Neural progenitor cell (in vitro differentiated cells): ENCODE measurements around the gene ITGB8. TPM values are rescaled to one million over a fixed set of nuclear protein-coding genes. Genes with fewer than 3 reads are reported as not detected.

Experiments
- DNase-seq: peaks from one replicate; pipeline ENCODE4 v3.0.0-alpha.2; 2016; ENCODE audit warnings: low spot score
- H2AFZ ChIP-seq: fragments of 200-600 bp; sonication (generic); replicated peaks from 2 replicates; pipeline ENCODE4 v1.6.1; 2016; ENCODE audit warnings: antibody characterized with exemption
- H3F3A ChIP-seq: fragments of 200-600 bp; sonication (generic); 2 replicates; pipeline ENCODE4 v1.6.1; 2016; ENCODE audit warnings: antibody characterized with exemption, low read depth
- H3K27ac ChIP-seq: fragments of 200-600 bp; sonication (generic); 2 replicates; pipeline ENCODE4 v1.5.1; 2016; ENCODE audit warnings: mild to moderate bottlenecking
- H3K27me3 ChIP-seq: fragments of 200-600 bp; sonication (generic); 2 replicates; pipeline ENCODE4 v1.6.1; 2016; ENCODE audit warnings: mild to moderate bottlenecking, moderate library complexity
- H3K36me3 ChIP-seq: fragments of 200-600 bp; sonication (generic); 2 replicates; pipeline ENCODE4 v1.5.1; 2016
- H3K4me1 ChIP-seq: fragments of 200-600 bp; sonication (generic); 2 replicates; pipeline ENCODE4 v1.6.1; 2016; ENCODE audit warnings: mixed run types
- H3K4me2 ChIP-seq: fragments of 200-600 bp; sonication (generic); 2 replicates; pipeline ENCODE4 v1.6.1; 2016
- H3K4me3 ChIP-seq: fragments of 200-600 bp; sonication (generic); 2 replicates; pipeline ENCODE4 v1.5.1; 2016
- H3K79me2 ChIP-seq: fragments of 200-600 bp; sonication (generic); 2 replicates; pipeline ENCODE4 v1.6.1; 2016; ENCODE audit warnings: low read depth
- H3K9ac ChIP-seq: fragments of 200-600 bp; sonication (generic); 2 replicates; pipeline ENCODE4 v1.6.1; 2016
- H3K9me3 ChIP-seq: fragments of 200-600 bp; sonication (generic); 2 replicates; pipeline ENCODE4 v1.5.1; 2016; ENCODE audit warnings: low read depth
- H4K20me1 ChIP-seq: fragments of 200-600 bp; sonication (generic); 2 replicates; pipeline ENCODE4 v1.6.1; 2016; ENCODE audit warnings: low read depth
- H3K27ac Mint-ChIP-seq: 3 replicates; pipeline ENCODE4 v1.8.0; 2021; ENCODE audit warnings: mixed read lengths
- H3K27me3 Mint-ChIP-seq: 2 replicates; pipeline ENCODE4 v1.8.0; 2022; ENCODE audit warnings: low read depth, mild to moderate bottlenecking, inconsistent platforms, moderate library complexity, mixed read lengths; ENCODE audit not compliant: insufficient read depth
- H3K36me3 Mint-ChIP-seq: 3 replicates; pipeline ENCODE4 v1.8.0; 2021; ENCODE audit warnings: mixed read lengths
- H3K4me1 Mint-ChIP-seq: 3 replicates; pipeline ENCODE4 v1.8.0; 2021; ENCODE audit warnings: mixed read lengths
- H3K4me3 Mint-ChIP-seq: 3 replicates; pipeline ENCODE4 v1.8.0; 2021; ENCODE audit warnings: mild to moderate bottlenecking, moderate library complexity, mixed read lengths
- H3K9me3 Mint-ChIP-seq: 3 replicates; pipeline ENCODE4 v1.8.0; 2020; ENCODE audit warnings: mixed read lengths
- EZH2 ChIP-seq: fragments of 200-600 bp; sonication (generic); IDR thresholded peaks from 2 replicates; pipeline ENCODE4 v1.6.1; 2017; ENCODE audit warnings: antibody characterized with exemption, mild to moderate bottlenecking, moderate library complexity
- EZH2phosphoT487 ChIP-seq: fragments of 200-600 bp; sonication (generic); IDR thresholded peaks from 2 replicates; pipeline ENCODE4 v1.6.1; 2017; ENCODE audit warnings: antibody characterized with exemption
- total RNA-seq: library from RNA; depleted of rRNA; stranded (reverse); fragments of >200 nt; gene quantifications from 2 replicates; pipeline ENCODE4 v1.2.3, GENCODE V29; 2015; ENCODE audit warnings: low replicate concordance
- TF ChIP-seq, protein P1 (sequence below): fragments of 200-600 bp; sonication (generic); IDR thresholded peaks from 2 replicates; pipeline ENCODE4 v1.5.1; 2017; ENCODE audit warnings: antibody characterized with exemption, mild to moderate bottlenecking

ITGB8 gene
- total RNA-seq, 1 donor from 2014 or later, result 5.3 TPM

DNA sequence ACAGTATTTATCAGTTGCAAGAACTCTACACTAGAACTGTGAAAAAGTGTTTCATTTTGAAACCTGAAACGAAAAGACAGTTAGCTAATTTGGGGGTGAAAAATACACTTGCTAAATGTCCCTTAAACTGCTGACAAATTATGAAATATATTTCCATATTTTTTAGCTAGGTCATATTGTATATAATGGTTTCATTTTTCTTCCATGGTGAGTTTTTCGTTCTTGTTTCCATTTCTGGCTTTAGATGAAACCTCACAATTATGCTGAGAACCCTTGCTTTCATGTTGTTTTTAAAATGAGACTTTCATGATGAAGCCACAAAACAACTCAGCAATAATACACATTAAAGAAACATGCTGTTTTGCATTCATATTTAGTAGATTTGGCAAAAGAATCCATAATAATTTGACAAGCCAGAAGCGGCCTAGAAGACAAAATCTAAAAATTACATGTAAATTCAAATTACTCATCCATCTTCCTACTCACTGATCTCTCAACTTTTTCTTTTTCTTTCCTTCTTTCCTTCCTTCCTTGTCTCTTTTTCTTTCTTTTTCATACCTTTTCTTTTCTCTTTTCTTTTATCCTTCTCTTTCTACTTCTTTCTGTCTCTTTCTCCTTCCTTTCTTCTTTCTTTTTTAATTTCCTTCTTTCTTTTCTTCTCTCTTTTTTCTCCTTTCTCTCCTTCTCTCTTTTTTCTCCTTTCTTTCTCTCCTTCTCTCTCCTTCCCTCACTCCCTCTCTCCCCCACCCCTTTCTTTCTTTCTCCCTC lies 46.5 kb upstream of the ITGB8 start:
- Histone ChIP-seq H4K20me1 (no peaks in the 10 kb centered on the region), H3F3A (peaks cover 10% of the 10 kb centered on the region), H3K27ac (no peak overlapping the region), H3K79me2 (no peaks in the 10 kb centered on the region), H3K4me2 (no peak overlapping the region), H3K4me1 (no peaks in the 10 kb centered on the region), H3K9me3 (no peaks in the 10 kb centered on the region), H3K27me3 (no peaks in the 10 kb centered on the region), H3K9ac (no peak overlapping the region), H3K36me3 (no peaks in the 10 kb centered on the region), H2AFZ (no peak overlapping the region), H3K4me3 (no peak overlapping the region)
- Mint-ChIP-seq H3K9me3 (no peaks in the 10 kb centered on the region), H3K36me3 (no peaks in the 10 kb centered on the region), H3K27me3 (no peaks in the 10 kb centered on the region), H3K4me3 (no peak overlapping the region), H3K27ac (no peak overlapping the region), H3K4me1 (peaks cover 3% of the 10 kb centered on the region)
- TF ChIP-seq EZH2phosphoT487 (no peak), EZH2 (no peak)
- TF ChIP-seq, protein P1, sequence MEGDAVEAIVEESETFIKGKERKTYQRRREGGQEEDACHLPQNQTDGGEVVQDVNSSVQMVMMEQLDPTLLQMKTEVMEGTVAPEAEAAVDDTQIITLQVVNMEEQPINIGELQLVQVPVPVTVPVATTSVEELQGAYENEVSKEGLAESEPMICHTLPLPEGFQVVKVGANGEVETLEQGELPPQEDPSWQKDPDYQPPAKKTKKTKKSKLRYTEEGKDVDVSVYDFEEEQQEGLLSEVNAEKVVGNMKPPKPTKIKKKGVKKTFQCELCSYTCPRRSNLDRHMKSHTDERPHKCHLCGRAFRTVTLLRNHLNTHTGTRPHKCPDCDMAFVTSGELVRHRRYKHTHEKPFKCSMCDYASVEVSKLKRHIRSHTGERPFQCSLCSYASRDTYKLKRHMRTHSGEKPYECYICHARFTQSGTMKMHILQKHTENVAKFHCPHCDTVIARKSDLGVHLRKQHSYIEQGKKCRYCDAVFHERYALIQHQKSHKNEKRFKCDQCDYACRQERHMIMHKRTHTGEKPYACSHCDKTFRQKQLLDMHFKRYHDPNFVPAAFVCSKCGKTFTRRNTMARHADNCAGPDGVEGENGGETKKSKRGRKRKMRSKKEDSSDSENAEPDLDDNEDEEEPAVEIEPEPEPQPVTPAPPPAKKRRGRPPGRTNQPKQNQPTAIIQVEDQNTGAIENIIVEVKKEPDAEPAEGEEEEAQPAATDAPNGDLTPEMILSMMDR, result no peak
- no peak for DNase-seq

DNA sequence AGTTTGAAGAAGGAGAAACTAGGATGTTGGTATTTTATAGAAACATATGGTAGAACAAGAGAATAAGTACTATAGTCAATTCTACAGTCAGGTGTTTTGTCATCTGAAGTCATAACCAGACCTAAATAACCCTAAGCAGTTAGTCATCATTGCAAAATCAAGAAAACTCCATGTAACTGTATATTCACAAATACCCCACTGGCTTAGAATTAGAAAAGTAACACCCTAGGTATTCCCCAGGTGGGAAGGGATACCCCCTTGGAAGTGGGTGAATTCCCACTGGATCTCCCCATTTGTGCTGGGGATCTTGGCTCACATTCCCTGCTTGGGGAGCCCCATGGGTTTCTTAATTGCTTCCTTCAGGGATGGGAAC lies 45.9 kb upstream of the ITGB8 start:
- H3K27ac ChIP-seq, result no peak overlapping the region
- H3K27ac Mint-ChIP-seq, result no peak overlapping the region
- DNase-seq, result no peak
- no peaks in the 10 kb centered on the region for H3K36me3 Mint-ChIP-seq
- H3K4me1 ChIP-seq, result no peaks in the 10 kb centered on the region
- no peak overlapping the region for H3K4me3 ChIP-seq
- H2AFZ ChIP-seq, result no peak overlapping the region
- no peaks in the 10 kb centered on the region for H3K27me3 ChIP-seq
- no peaks in the 10 kb centered on the region for H3K27me3 Mint-ChIP-seq
- H3F3A ChIP-seq, result peaks cover 10% of the 10 kb centered on the region
- no peak overlapping the region for H3K4me3 Mint-ChIP-seq
- H3K4me1 Mint-ChIP-seq, result peaks cover 3% of the 10 kb centered on the region
- no peaks in the 10 kb centered on the region for H4K20me1 ChIP-seq
- H3K4me2 ChIP-seq, result no peak overlapping the region
- H3K36me3 ChIP-seq, result no peaks in the 10 kb centered on the region
- H3K79me2 ChIP-seq, result no peaks in the 10 kb centered on the region
- TF ChIP-seq EZH2 (no peak), EZH2phosphoT487 (no peak)
- TF ChIP-seq, protein P1, result no peak
- H3K9ac ChIP-seq, result no peak overlapping the region
- H3K9me3 ChIP-seq, result no peaks in the 10 kb centered on the region
- H3K9me3 Mint-ChIP-seq, result no peaks in the 10 kb centered on the region

DNA sequence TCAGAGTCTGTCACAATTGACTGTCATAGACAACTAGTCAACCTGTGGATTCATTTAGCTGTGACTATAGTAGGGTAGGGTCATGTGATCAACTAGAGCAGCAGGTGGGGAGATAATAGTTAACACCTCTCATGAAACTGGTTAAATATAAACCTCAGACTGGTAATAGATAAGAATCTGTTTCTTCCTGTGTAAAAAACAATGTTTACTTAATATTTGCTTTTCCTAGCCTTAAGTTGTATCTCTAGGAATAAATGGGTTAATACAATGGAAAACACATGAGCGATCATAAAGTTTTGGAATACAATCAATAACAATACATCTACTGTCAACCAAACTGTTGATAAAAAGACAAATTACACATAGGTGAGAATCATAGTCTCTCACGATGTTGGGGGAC lies 43.4 kb upstream of the ITGB8 start:
- no peaks in the 10 kb centered on the region for H3K27me3 Mint-ChIP-seq

More for the DNA sequence above, 43.4 kb upstream of the ITGB8 start:
- DNase-seq, result no peak
- no peak overlapping the region for H3K4me3 Mint-ChIP-seq
- Histone ChIP-seq H4K20me1 (no peaks in the 10 kb centered on the region), H3K27ac (no peak overlapping the region), H3K9ac (no peak overlapping the region), H3K4me2 (no peak overlapping the region), H3K9me3 (no peaks in the 10 kb centered on the region), H3K36me3 (no peaks in the 10 kb centered on the region), H3K4me3 (no peak overlapping the region), H3K27me3 (no peaks in the 10 kb centered on the region), H3K4me1 (no peaks in the 10 kb centered on the region), H2AFZ (no peak overlapping the region), H3K79me2 (no peaks in the 10 kb centered on the region), H3F3A (no peaks in the 10 kb centered on the region)
- H3K9me3 Mint-ChIP-seq, result no peaks in the 10 kb centered on the region
- H3K27ac Mint-ChIP-seq, result no peak overlapping the region
- TF ChIP-seq EZH2phosphoT487, result no peak
- TF ChIP-seq, protein P1, result no peak
- TF ChIP-seq EZH2, result no peak
- H3K36me3 Mint-ChIP-seq, result no peaks in the 10 kb centered on the region
- peaks cover 3% of the 10 kb centered on the region for H3K4me1 Mint-ChIP-seq
